Activated CD8-positive, alpha-beta T cell treated with anti-CD3 and anti-CD28 coated beads for 36 hours (primary cell): ENCODE results near the gene CHRM1. TPM values are rescaled to one million over a fixed set of nuclear protein-coding genes. Genes with fewer than 3 reads are reported as not detected.

ENCODE experiments used
- ATAC-seq: fragments of 200-7000 bp; cut with Tn5 transposase; one replicate; pipeline ENCODE4 v1.10.0; 2021; ENCODE audit warnings: mild to moderate bottlenecking, moderate library complexity
- CTCF ChIA-PET: fragments of 350-600 bp; sonication (Branson Sonifier 250); formaldehyde crosslinking; loops from one replicate; lab custom pipeline; 2021; ENCODE audit warnings: antibody characterized with exemption; lab: Charles Lee
- POLR2A ChIA-PET: fragments of 350-600 bp; sonication (Branson Sonifier 250); formaldehyde crosslinking; loops from one replicate; lab custom pipeline; 2021; ENCODE audit warnings: antibody characterized with exemption; lab: Charles Lee
- DNase-seq: peaks from one replicate; pipeline ENCODE4 v3.0.0-alpha.2; 2020
- H3K27ac Mint-ChIP-seq: one replicate; pipeline ENCODE4 v1.8.0; 2021; ENCODE audit warnings: mild to moderate bottlenecking, mixed read lengths
- H3K27me3 Mint-ChIP-seq: one replicate; pipeline ENCODE4 v1.8.0; 2021; ENCODE audit warnings: mixed read lengths
- H3K36me3 Mint-ChIP-seq: one replicate; pipeline ENCODE4 v1.8.0; 2021; ENCODE audit warnings: low read depth, mixed read lengths
- H3K4me1 Mint-ChIP-seq: one replicate; pipeline ENCODE4 v1.8.0; 2021; ENCODE audit warnings: low read depth, mixed read lengths
- H3K4me3 Mint-ChIP-seq: one replicate; pipeline ENCODE4 v1.8.0; 2021; ENCODE audit warnings: mild to moderate bottlenecking, moderate library complexity, mixed read lengths
- H3K9me3 Mint-ChIP-seq: one replicate; pipeline ENCODE4 v1.8.0; 2021; ENCODE audit warnings: mixed read lengths
- intact Hi-C: fragments of 100-400 bp; cut with micrococcal nuclease; formaldehyde crosslinking; loops from one replicate; pipeline ENCODE4 v1.10.0; 2022
- total RNA-seq, 2 experiments: library from RNA; stranded (reverse); gene quantifications; one replicate each; pipeline ENCODE4 v1.2.3, GENCODE V29; 2021
- TF ChIP-seq, protein P1 (sequence below): fragments of 200-600 bp; IDR thresholded peaks from one replicate; pipeline ENCODE4 v1.8.0; 2022; ENCODE audit warnings: antibody characterized with exemption, mild to moderate bottlenecking

Gene CHRM1
- total RNA-seq, 2 experiments from 2014 or later: not detected

DNA sequence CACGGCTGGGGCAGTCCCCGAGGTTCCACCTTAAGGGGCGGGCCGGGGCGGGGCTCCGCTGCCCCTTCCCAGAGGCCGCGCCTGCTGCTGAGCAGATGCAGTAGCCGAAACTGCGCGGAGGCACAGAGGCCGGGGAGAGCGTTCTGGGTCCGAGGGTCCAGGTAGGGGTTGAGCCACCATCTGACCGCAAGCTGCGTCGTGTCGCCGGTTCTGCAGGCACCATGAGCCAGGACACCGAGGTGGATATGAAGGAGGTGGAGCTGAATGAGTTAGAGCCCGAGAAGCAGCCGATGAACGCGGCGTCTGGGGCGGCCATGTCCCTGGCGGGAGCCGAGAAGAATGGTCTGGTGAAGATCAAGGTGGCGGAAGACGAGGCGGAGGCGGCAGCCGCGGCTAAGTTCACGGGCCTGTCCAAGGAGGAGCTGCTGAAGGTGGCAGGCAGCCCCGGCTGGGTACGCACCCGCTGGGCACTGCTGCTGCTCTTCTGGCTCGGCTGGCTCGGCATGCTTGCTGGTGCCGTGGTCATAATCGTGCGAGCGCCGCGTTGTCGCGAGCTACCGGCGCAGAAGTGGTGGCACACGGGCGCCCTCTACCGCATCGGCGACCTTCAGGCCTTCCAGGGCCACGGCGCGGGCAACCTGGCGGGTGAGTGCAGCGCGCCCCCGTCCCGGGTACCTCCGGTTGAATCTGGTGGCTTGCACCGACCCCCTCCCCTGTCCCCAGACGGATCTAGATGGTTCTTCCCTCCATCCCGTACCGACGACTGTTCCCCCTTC lies 40.2 kb downstream of the CHRM1 start, which contains the start of gene SLC3A2:
Gene SLC3A2 (plus strand): TSS at position 94 of the 776 bp plus-strand sequence. CDS start 128 bp downstream, at position 222.
- H3K9me3 Mint-ChIP-seq: no peaks in the 10 kb centered on the region
- H3K36me3 Mint-ChIP-seq: peaks cover 74% of the 10 kb centered on the region
- H3K4me3 Mint-ChIP-seq: peak within 1 kb of the TSS; percentile 99
- POLR2A ChIA-PET: interaction anchor here (0.6 to 15.6 kb wide), 52 partner anchors 9 to 479 kb away, joined by 3 to 495 read pairs (median 5); partner anchors contain the start of genes C11orf98, CSKMT, GNG3 and HNRNPUL2
- peaks cover 41% of the 10 kb centered on the region for H3K4me1 Mint-ChIP-seq
- peak; percentile 76 for ATAC-seq
- H3K27me3 Mint-ChIP-seq: no peaks in the 10 kb centered on the region
- intact Hi-C loops: loop anchor here (1.0 to 5.0 kb wide), 2 partner anchors 26 to 94 kb away; partner anchors contain the start of gene TMEM179B
- TF ChIP-seq, protein P1, sequence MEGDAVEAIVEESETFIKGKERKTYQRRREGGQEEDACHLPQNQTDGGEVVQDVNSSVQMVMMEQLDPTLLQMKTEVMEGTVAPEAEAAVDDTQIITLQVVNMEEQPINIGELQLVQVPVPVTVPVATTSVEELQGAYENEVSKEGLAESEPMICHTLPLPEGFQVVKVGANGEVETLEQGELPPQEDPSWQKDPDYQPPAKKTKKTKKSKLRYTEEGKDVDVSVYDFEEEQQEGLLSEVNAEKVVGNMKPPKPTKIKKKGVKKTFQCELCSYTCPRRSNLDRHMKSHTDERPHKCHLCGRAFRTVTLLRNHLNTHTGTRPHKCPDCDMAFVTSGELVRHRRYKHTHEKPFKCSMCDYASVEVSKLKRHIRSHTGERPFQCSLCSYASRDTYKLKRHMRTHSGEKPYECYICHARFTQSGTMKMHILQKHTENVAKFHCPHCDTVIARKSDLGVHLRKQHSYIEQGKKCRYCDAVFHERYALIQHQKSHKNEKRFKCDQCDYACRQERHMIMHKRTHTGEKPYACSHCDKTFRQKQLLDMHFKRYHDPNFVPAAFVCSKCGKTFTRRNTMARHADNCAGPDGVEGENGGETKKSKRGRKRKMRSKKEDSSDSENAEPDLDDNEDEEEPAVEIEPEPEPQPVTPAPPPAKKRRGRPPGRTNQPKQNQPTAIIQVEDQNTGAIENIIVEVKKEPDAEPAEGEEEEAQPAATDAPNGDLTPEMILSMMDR: peak; percentile 71
- CTCF ChIA-PET: interaction anchor here (0.9 to 6.1 kb wide), 10 partner anchors 15 to 154 kb away, joined by 3 to 34 read pairs (median 5); partner anchors contain the start of gene HNRNPUL2
- DNase-seq: peak; percentile 91
- peak within 1 kb of the TSS; percentile 100 for H3K27ac Mint-ChIP-seq

DNA sequence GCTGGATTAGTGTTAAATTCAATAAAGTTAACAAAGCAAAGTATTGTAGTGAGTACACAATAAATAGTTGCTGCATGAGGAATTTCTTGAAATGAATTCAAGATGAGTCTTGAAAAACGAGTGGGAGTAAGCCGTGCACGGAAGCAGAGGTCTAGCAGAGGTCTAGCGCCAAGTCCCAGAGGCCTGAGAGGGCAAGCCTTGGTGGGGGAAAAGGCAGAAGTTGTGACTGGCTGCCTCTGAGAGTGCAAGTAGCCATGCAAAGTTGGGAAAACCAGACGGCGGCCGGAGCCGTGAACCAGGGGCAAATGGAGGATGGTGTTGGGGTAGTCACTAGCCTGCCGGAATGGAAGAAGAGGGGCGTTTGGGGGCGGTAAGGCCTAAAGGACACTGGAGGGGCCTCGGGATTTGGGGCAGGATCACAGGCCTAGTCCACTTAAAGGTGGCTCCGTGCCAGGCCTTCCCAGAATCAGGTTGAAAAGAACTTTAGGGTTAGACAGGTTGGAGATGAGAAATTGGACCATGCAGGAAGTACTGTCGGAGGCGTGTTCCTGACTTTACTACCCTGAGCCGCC lies 40.8 kb downstream of the CHRM1 start:
- ChIA-PET CTCF (interaction anchor here (0.9 to 1.8 kb wide), 7 partner anchors 25 to 153 kb away, joined by 3 to 9 read pairs (median 4); partner anchors contain the start of gene HNRNPUL2), POLR2A (interaction anchor here (0.6 to 15.6 kb wide), 34 partner anchors 8 to 336 kb away, joined by 3 to 495 read pairs (median 6); partner anchors contain the start of genes GNG3, HNRNPUL2, LBHD1 and NXF1)
- ATAC-seq (peak; percentile 25), DNase-seq (peak; percentile 67)
- peaks cover 68% of the 10 kb centered on the region for H3K36me3 Mint-ChIP-seq
- intact Hi-C loops: loop anchor here (5.0 kb wide), 1 partner anchor 93 kb away; the partner anchor contains the start of gene TMEM179B
- H3K27ac Mint-ChIP-seq: peak overlapping the region; percentile 100
- no peaks in the 10 kb centered on the region for H3K27me3 Mint-ChIP-seq
- peaks cover 36% of the 10 kb centered on the region for H3K4me1 Mint-ChIP-seq
- TF ChIP-seq, protein P1: no peak
- peak overlapping the region; percentile 99 for H3K4me3 Mint-ChIP-seq
- H3K9me3 Mint-ChIP-seq: no peaks in the 10 kb centered on the region

DNA sequence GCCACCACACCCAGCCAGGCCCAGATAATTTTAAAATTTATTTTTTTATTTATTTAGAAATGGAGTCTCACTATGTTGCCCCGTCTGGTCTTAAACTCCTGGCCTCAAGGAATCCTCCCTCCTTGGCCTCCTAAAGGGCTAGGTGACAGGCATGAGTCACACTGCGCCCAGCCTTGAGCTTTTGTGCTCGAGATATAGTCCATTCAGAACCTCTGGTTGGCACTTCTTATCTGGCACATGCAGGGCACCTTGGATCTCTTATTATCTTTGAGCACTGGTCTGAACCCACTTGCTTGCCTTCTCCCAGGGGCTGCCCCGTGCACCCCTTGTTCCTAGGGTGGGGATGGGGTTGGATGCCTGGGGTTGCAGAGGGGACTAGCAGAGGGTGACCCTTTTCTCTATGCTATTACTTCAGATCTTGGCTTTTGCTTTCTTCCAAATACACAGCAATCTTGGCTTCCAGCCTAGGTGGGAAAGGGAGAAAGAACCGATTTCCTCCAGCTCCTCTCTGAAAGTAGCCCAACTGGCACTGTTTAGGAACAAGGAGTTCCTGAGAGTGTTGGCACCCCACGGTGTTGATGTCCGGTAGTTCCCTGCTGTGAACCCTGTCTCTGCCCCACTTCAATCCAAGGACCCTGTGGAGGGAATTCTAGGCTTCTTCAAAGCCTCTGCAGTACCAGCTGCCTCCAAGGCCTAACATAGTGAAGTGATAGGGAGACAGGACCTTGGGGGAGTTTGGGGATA lies 41.8 kb downstream of the CHRM1 start:
- Mint-ChIP-seq H3K9me3 (no peaks in the 10 kb centered on the region), H3K4me1 (peaks cover 30% of the 10 kb centered on the region), H3K27me3 (no peaks in the 10 kb centered on the region), H3K27ac (peak overlapping the region; percentile 100), H3K36me3 (peaks cover 63% of the 10 kb centered on the region), H3K4me3 (peak overlapping the region; percentile 99)
- no peak for DNase-seq
- ChIA-PET CTCF (no interaction called here), POLR2A (interaction anchor here (0.7 to 15.6 kb wide), 10 partner anchors 9 to 287 kb away, joined by 3 to 495 read pairs (median 8); partner anchors contain the start of genes LBHD1, NXF1, TMEM179B and TUT1)
- TF ChIP-seq, protein P1: no peak
- ATAC-seq: no peak
- intact Hi-C loops: no loop called here

DNA sequence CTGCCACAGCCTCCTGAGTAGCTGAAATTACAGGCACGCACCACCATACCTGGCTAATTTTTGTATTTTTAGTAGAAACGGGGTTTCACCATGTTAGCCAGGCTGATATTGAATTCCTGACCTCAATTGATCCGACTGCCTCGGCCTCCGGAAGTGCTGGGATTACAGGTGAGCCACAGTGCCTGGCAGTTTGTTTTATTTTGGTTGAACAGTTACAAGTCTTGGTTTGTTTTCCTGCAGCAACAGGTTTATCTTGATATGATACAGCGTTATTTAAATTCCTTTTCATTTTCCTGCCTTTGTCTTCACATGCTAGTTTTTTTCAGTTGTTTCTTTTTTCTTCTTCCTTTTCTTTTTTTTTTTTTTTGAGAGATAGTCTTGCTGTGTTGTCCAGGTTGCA lies 44.5 kb downstream of the CHRM1 start:
- CTCF ChIA-PET: interaction anchor here (1.3 to 1.9 kb wide), 2 partner anchors 14 to 90 kb away, joined by 4 to 6 read pairs; no protein-coding TSS in a partner anchor
- ATAC-seq: no peak
- no peak for DNase-seq
- no peaks in the 10 kb centered on the region for H3K27me3 Mint-ChIP-seq
- H3K4me1 Mint-ChIP-seq: peaks cover 12% of the 10 kb centered on the region
- H3K4me3 Mint-ChIP-seq: no peak overlapping the region
- TF ChIP-seq, protein P1: no peak
- POLR2A ChIA-PET: interaction anchor here (1.5 to 1.7 kb wide), 2 partner anchors 20 to 36 kb away, joined by 5 to 6 read pairs; no protein-coding TSS in a partner anchor
- intact Hi-C loops: no loop called here
- H3K36me3 Mint-ChIP-seq: peaks cover 42% of the 10 kb centered on the region
- H3K9me3 Mint-ChIP-seq: no peaks in the 10 kb centered on the region
- no peak overlapping the region for H3K27ac Mint-ChIP-seq
